H7 (cell line): ENCODE results near the gene ETS1. TPM values are rescaled to one million over a fixed set of nuclear protein-coding genes. Genes with fewer than 3 reads are reported as not detected.

Source experiments
- DNase-seq: peaks from one replicate; pipeline ENCODE4 v3.0.0; 2012
- H3K27me3 ChIP-seq: 2 replicates; pipeline ENCODE4 v1.6.0; 2011; ENCODE audit warnings: mild to moderate bottlenecking, low read length; ENCODE audit not compliant: control insufficient read depth, insufficient read depth
- H3K36me3 ChIP-seq: replicated peaks from 2 replicates; pipeline ENCODE4 v1.5.1; 2011; ENCODE audit warnings: low read length; ENCODE audit not compliant: control insufficient read depth, insufficient read depth
- H3K4me3 ChIP-seq: 2 replicates; pipeline ENCODE4 v1.5.1; 2011; ENCODE audit warnings: low read depth, mild to moderate bottlenecking, control low read depth, low read length, moderate library complexity; ENCODE audit not compliant: insufficient read depth
- total RNA-seq: library from RNA; depleted of rRNA; stranded (reverse); fragments of >200 nt; shearing (Covaris generic); gene quantifications from 2 replicates; pipeline ENCODE4 v1.2.3, GENCODE V29; 2014

Gene ETS1
- total RNA-seq, 1 experiment from 2014 or later: 24.1 TPM

GRCh38 chr11:128437136-128437535 lies 150.2 kb downstream of the ETS1 start:
- Histone ChIP-seq H3K4me3 (no peak overlapping the region), H3K36me3 (no peaks in the 10 kb centered on the region), H3K27me3 (no peaks in the 10 kb centered on the region)
- DNase-seq: no peak

DNA sequence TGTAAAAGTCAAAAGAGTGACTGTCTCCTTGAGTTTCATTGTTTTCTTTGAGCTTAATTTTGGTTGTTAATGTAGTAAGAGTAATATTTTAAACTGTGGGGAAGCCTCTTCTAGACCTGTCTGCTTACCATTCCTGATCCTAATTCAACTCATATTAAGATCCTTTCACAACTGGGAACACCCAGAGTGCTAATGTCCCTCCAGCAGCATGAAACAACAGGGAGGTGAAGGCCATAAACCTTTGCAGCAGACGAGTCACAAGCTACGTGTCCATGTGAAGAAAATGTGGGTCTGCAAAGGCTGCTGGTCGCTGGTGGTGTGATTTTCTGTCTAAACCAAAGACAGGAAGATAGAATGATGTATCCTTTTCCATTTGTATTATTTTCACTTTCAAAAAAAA lies 152.5 kb downstream of the ETS1 start:
- DNase-seq: no peak
- Histone ChIP-seq H3K27me3 (no peaks in the 10 kb centered on the region), H3K36me3 (no peaks in the 10 kb centered on the region), H3K4me3 (no peak overlapping the region)

- H3K36me3 ChIP-seq: no peaks in the 10 kb centered on the region
- no peak overlapping the region for H3K4me3 ChIP-seq
- H3K27me3 ChIP-seq: no peaks in the 10 kb centered on the region
- DNase-seq: no peak
Observed at GRCh38 chr11:128434411-128434810, 152.9 kb downstream of the ETS1 start.

DNA sequence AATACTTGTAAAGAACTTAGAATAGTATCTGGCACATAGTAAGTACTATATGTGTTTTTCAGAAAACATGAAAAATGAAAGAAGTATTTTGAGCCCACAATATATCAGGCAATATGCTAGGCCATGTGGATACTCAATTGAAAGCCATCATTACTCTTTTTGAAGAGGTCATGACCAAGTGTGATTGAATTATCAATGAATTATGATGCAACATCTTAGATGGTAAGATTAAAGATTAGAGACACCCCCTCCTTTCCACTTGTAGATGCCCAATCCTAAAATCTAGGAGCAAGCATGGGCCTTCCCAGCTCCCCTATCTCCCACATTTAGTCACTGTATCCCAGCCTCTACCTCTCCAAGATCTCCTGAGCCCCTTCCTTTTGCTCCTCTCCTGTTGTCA lies 154.4 kb downstream of the ETS1 start:
- no peak for DNase-seq
- Histone ChIP-seq H3K4me3 (no peak overlapping the region), H3K36me3 (no peaks in the 10 kb centered on the region), H3K27me3 (no peaks in the 10 kb centered on the region)

GRCh38 chr11:128431931-128432330 lies 155.4 kb downstream of the ETS1 start:
- no peak overlapping the region for H3K4me3 ChIP-seq
- DNase-seq: no peak
- H3K36me3 ChIP-seq: no peaks in the 10 kb centered on the region

DNA sequence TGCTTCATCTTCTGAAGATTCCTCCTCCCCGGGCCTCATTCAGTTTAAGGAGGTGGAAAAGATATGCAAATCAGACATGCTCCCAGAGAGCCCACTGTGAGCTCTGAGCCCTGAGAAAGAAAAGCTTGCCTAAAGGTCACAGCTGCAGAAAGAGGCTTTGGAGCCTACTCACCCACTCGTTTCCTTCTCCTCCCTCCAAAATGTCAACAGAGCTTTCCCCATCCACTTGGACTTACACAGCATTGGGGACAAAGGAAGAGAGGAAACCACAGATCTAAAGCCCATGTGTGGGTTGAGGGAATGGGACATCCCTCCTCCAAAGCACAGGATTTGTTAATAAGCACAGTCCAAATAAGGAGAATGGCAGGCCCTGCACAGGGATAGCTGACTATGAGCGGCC lies 158.4 kb downstream of the ETS1 start:
- no peak overlapping the region for H3K4me3 ChIP-seq
- no peak for DNase-seq
- H3K36me3 ChIP-seq: no peaks in the 10 kb centered on the region
- H3K27me3 ChIP-seq: no peaks in the 10 kb centered on the region

More at GRCh38 chr11:128431931-128432330, 155.4 kb downstream of the ETS1 start:
- H3K27me3 ChIP-seq: no peaks in the 10 kb centered on the region

- no peaks in the 10 kb centered on the region for H3K36me3 ChIP-seq
- no peaks in the 10 kb centered on the region for H3K27me3 ChIP-seq
- H3K4me3 ChIP-seq: no peak overlapping the region
- DNase-seq: no peak
Observed at GRCh38 chr11:128424851-128425285, 162.5 kb downstream of the ETS1 start.

DNA sequence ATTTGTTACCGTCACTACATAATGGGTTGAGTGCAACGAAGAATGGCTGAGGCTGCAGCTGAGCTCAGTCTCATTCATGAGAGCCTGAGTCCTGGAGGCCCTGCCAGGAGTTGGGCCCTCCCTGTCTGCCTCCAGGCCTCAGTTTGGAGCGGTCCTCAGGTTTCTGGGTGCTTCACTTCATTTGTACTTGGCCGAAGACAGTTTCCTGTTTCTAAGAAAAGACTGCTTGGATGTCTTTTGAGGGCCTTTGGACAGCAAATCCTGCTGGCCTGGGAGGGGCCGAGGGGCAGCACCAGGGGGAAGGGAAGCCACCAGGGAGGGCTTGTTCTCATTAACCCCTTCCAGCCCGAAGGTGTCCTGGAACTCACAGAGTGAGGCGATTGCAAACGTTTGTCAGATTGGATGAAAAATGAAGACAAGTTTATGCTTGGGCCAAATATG lies 163.1 kb downstream of the ETS1 start:
- Histone ChIP-seq H3K27me3 (no peaks in the 10 kb centered on the region), H3K36me3 (no peaks in the 10 kb centered on the region), H3K4me3 (no peak overlapping the region)
- peak; percentile 64 for DNase-seq

DNA sequence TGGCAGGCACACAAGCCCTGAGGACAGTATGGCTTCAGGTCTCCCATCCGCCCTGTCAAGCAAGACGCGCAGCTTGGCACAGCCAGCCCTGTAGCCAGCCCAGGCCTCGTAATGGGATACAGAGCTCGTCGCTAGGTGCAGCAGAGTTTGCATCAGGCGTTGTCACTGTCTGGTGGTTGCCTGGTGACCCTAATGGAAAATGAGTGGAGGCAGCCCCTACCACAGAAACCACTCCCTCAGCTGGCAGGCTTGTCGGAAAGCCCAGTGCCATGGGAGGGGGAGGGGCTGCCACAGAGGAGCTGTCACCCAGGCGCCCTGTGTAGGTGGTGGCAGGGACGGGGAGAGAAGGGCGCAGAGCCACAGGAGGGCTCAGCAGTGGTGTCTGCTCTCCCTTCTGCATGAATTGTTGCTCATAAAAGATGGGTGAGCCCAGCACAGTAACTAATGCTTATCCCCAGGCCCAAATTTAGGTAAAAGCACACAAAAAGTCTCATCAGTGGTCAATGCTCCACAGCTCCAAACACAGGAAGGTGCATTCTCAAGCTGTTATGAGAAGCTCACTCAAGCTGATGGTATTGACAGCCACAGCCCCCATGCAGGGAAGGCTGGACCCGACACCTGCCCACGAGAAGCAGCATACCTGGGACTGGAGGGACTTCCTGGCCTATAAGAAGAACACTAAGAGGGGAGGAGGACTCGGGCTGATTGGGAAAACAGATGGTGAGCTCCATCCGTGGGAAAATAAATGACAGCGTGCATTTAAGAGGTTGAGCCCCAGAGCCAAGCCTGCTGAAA lies 164.6 kb downstream of the ETS1 start:
- Histone ChIP-seq H3K4me3 (no peak overlapping the region), H3K27me3 (no peaks in the 10 kb centered on the region), H3K36me3 (no peaks in the 10 kb centered on the region)
- no peak for DNase-seq

- no peaks in the 10 kb centered on the region for H3K27me3 ChIP-seq
- H3K4me3 ChIP-seq: no peak overlapping the region
- DNase-seq: no peak
- no peaks in the 10 kb centered on the region for H3K36me3 ChIP-seq
Observed at GRCh38 chr11:128421577-128422330, 165.6 kb downstream of the ETS1 start.

DNA sequence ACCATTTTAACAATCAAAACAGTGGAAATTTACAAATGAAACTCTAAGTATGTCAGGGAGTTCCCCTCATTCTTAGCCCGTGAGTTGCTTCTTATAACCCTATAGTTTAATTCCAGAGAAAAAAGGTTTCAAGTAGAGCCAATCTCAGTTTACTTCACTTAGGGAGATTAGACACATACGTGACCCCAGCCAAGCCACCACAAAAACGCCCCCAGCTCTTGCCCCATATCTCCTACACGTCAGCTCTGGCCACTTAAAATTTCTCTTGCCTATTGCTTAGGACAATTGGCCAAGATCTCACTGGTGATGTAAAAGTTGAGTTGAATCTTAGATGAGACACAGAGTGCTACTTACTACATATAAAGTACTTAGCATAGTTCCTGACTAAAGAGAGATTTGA lies 166.4 kb downstream of the ETS1 start:
- DNase-seq: no peak

DNA sequence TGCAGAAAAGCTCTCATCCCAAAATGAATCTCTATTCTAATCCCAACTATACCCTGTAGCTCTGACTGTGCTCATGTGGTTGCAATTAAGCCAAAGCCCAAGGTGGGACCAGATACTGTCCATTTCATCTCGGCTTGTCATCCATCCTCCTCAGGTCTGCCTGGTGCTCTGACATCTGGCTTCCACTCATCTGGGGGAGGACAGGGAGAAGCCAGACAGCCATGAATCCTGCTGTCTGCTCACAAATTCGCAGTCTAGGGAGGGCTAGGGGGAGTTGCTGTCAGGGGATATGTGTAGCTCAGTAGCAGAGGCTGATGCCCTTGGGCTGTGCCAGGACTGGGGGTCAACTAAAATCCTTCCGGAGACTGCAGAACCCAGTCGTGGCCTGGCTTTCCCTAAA lies 167.1 kb downstream of the ETS1 start:
- Histone ChIP-seq H3K27me3 (no peaks in the 10 kb centered on the region), H3K36me3 (no peaks in the 10 kb centered on the region), H3K4me3 (no peak overlapping the region)
- no peak for DNase-seq

More for the DNA sequence above, 166.4 kb downstream of the ETS1 start:
- no peaks in the 10 kb centered on the region for H3K27me3 ChIP-seq
- no peak overlapping the region for H3K4me3 ChIP-seq
- no peaks in the 10 kb centered on the region for H3K36me3 ChIP-seq

DNA sequence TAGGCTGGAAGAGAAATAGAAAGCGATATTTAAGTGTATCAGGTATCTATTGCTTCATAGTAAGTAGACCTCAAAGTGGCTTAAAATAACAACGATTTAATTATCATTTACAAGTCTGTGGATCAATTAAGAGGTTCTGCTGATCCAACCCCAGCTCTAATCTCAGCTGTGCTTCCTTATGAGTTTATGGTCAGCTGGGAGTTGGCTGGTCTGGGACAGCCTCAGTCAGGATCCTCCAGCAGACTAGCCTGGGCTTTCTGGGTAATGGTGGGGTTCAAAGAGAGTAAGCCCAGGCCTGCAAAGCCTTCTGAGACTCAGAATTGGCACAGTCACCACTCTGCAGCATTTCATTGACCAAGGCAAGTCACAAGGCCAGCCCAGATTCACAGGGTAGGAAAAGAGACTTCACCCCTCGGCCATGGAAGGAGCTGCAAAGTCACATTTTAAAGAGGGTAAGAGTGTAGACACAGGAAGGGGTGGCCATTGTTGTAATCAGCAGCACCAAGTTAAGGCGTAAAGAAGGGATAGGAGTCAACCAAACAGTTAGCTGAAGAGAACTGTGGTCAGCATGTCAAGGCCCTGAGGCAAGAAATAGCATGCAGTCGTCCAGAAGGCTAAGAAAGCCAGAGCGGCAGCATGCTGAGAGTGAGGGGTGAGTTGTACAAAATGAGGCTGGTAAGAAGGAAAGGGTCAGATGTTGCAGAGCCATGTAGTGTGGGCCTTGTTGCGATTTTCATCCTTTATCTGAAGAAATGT lies 168.2 kb downstream of the ETS1 start:
- Histone ChIP-seq H3K36me3 (no peaks in the 10 kb centered on the region), H3K27me3 (no peaks in the 10 kb centered on the region), H3K4me3 (no peak overlapping the region)
- DNase-seq: no peak

GRCh38 chr11:128417607-128418324 lies 169.6 kb downstream of the ETS1 start:
- no peaks in the 10 kb centered on the region for H3K36me3 ChIP-seq
- H3K27me3 ChIP-seq: no peaks in the 10 kb centered on the region
- H3K4me3 ChIP-seq: no peak overlapping the region
- DNase-seq: no peak
